NCI-H2171 treated with DMSO at 0.1 percent for 48 hours (cell line): ENCODE results near the gene CXorf65.

Experiments used
- DNase-seq: peaks from one replicate; lab custom pipeline; 2025; lab: John Stamatoyannopoulos, UW

The CXorf65 gene

DNA sequence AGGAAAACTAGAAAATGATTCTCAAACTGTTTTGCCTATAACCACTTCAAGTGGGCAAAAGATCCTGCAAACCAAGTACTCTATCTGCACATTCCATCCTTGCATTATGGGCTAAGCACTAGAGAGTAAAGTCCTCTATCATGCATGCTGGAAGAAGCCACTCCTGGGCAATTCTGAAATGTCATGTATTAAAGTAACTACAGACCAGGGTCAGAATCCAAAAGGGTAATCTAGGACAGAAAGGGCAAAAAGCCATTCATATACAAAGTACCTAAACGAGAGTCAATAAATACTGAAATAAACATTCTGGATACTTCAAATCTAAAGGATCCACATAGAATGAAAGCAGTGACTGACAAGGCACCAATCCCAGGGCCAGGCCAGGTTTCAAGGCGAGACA is 39.5 kb downstream of the CXorf65 start:
- no peak for DNase-seq

DNA sequence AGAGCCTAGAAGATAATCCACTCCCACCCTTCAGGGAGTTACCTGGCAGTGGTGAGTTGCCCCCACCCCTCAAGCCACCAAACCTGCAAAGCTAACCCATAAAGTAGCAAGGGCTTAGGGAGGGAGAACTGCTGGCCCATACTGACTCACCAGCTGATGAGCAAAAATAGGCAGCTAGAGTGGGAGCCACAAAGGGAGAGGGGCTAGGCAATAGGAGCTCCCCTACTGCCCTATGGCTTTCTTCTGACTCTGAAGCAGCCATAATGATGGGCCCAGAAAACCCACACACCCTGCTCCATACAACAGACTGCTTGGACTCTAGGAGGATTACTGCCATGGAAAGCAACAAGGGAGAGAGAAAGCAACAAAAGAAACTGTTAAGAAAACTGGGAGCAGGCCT is 46.4 kb downstream of the CXorf65 start:
- no peak for DNase-seq

DNA sequence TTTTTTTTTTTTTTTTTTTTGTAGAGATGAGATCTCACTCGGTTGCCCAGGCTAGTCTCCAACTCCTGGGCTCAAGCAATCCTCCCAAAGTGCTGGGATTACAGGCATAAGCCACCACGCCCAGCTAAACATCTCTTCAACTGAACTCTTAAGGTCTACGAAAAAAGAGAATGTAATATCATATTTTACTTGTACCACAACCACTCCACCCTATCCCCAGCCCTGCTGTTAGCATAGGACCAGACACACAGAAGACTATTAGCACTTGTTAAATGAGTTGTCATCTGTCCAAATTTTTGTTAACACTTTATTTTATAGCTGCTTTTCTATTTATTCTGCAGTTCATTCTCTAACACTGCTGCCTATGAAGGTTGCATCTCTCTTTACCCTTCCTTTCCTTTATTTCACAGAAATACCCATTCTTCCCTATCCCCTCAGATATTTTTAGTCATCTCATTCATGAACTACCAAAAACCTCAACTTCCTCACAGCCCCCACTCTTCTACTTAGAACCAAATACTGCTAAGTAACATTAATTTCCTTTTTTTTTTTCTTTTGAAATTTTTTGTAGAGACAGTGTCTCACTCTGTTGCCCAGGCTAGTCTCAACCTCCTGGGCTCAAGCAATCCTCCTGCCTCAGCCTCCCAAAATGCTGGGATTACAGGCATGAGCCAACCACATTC is 48.6 kb downstream of the CXorf65 start:
- DNase-seq, result no peak

DNA sequence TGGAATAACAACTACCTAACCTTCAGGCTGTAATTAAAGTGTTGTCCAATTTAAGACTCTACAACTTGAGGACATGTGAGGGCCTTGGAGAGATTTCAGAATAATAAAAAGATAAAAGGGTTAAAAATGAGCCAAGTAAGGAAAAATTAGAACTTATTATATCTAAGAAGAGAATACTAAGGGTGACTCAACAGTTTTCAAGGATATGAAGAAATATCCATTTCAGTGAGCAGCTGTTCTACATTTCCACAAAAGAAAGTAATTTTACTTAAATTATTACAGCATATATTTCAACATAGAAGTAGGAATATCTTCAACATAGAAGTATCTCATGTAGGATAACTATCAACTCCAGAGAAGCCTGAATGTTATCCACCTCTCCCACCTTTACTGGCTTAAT is 49.7 kb downstream of the CXorf65 start:
- DNase-seq, result no peak
